Neural cell (in vitro differentiated cells): Measurements from ENCODE around the gene IFNA16. TPM values are rescaled to one million over a fixed set of nuclear protein-coding genes. Genes with fewer than 3 reads are reported as not detected.
"Not testable (repeated sequence)": the region's sequence is repeated elsewhere in the genome, so short reads cannot be mapped to it uniquely, and the experiment has no call there.

ENCODE experiments used
- H2AFZ ChIP-seq: fragments of 200-600, 300-800 bp; sonication (generic), shearing (Covaris generic); 2 replicates; pipeline ENCODE4 v1.6.0; 2014; ENCODE audit warnings: low read depth, mild to moderate bottlenecking, antibody characterized with exemption, low read length, moderate library complexity
- H3F3A ChIP-seq: fragments of 200-600 bp; shearing (Covaris generic); 2 replicates; pipeline ENCODE4 v1.6.1; 2016; ENCODE audit warnings: mild to moderate bottlenecking, moderate library complexity, mixed read lengths, antibody characterized with exemption, low read length; ENCODE audit not compliant: insufficient read depth, poor library complexity, severe bottlenecking
- H3K27ac ChIP-seq: fragments of 200-600, 300-800 bp; sonication (generic), shearing (Covaris generic); 2 replicates; pipeline ENCODE4 v1.5.1; 2014; ENCODE audit warnings: mild to moderate bottlenecking, low read length, moderate library complexity
- H3K27me3 ChIP-seq: fragments of 300-800, 200-600 bp; sonication (generic), shearing (Covaris generic); 2 replicates; pipeline ENCODE4 v1.6.0; 2014; ENCODE audit warnings: mild to moderate bottlenecking, low read depth, low read length, moderate library complexity; ENCODE audit not compliant: insufficient read depth
- H3K36me3 ChIP-seq: fragments of 300-800, 200-600 bp; sonication (generic), shearing (Covaris generic); 2 replicates; pipeline ENCODE4 v1.5.1; 2014; ENCODE audit warnings: mild to moderate bottlenecking, antibody characterized with exemption, low read length, moderate library complexity; ENCODE audit not compliant: insufficient read depth
- H3K4me2 ChIP-seq: fragments of 300-800, 200-600 bp; sonication (generic), shearing (Covaris generic); 2 replicates; pipeline ENCODE4 v1.6.0; 2014; ENCODE audit warnings: mild to moderate bottlenecking, low read length
- H3K4me3 ChIP-seq: fragments of 300-800, 200-600 bp; sonication (generic), shearing (Covaris generic); 2 replicates; pipeline ENCODE4 v1.5.1; 2014; ENCODE audit warnings: mild to moderate bottlenecking, low read length, moderate library complexity
- H3K79me2 ChIP-seq: fragments of 200-600 bp; shearing (Covaris generic); replicated peaks from 2 replicates; pipeline ENCODE4 v1.6.0; 2014; ENCODE audit warnings: mild to moderate bottlenecking, low read length, moderate library complexity; ENCODE audit not compliant: insufficient read depth
- H3K9ac ChIP-seq: fragments of 300-800, 200-600 bp; sonication (generic), shearing (Covaris generic); 2 replicates; pipeline ENCODE4 v1.6.1; 2016; ENCODE audit warnings: mild to moderate bottlenecking, low read length, mixed read lengths
- H3K9me2 ChIP-seq: fragments of 200-600 bp; shearing (Covaris generic); 2 replicates; pipeline ENCODE4 v1.6.1; 2016; ENCODE audit warnings: mild to moderate bottlenecking, low read length, mixed read lengths; ENCODE audit not compliant: insufficient read depth
- H3K9me3 ChIP-seq: fragments of 200-600, 300-800 bp; sonication (generic), shearing (Covaris generic); 2 replicates; pipeline ENCODE4 v1.6.1; 2016; ENCODE audit warnings: mild to moderate bottlenecking, mixed run types, low read length, moderate library complexity, mixed read lengths
- H4K20me1 ChIP-seq: fragments of 200-600 bp; shearing (Covaris generic); 2 replicates; pipeline ENCODE4 v1.6.1; 2016; ENCODE audit warnings: mild to moderate bottlenecking, mixed run types; ENCODE audit not compliant: insufficient read depth
- EP300 ChIP-seq: fragments of 450-650 bp; conservative IDR thresholded peaks from 2 replicates; pipeline ENCODE4 v1.6.1; 2014; ENCODE audit warnings: antibody characterized with exemption, mild to moderate bottlenecking, moderate library complexity; ENCODE audit not compliant: poor library complexity, severe bottlenecking
- EZH2 ChIP-seq: fragments of 200-600, 300-800 bp; shearing (Covaris generic), sonication (generic); IDR thresholded peaks from 2 replicates; pipeline ENCODE4 v1.6.1; 2014; ENCODE audit warnings: antibody characterized with exemption, low read length, borderline replicate concordance, mild to moderate bottlenecking; ENCODE audit not compliant: insufficient read depth, poor library complexity, severe bottlenecking
- MXI1 ChIP-seq: fragments of 450-650 bp; conservative IDR thresholded peaks from 2 replicates; pipeline ENCODE4 v1.6.1; 2014; ENCODE audit warnings: antibody characterized with exemption, mild to moderate bottlenecking; ENCODE audit not compliant: poor library complexity, severe bottlenecking
- POLR2AphosphoS5 ChIP-seq: IDR thresholded peaks from 2 replicates; pipeline ENCODE4 v1.6.1; 2012
- RAD21 ChIP-seq: fragments of 450-650 bp; conservative IDR thresholded peaks from 2 replicates; pipeline ENCODE4 v1.6.1; 2014; ENCODE audit warnings: antibody characterized with exemption, mild to moderate bottlenecking, moderate library complexity
- SMC3 ChIP-seq: fragments of 450-650 bp; conservative IDR thresholded peaks from 2 replicates; pipeline ENCODE4 v1.6.1; 2014; ENCODE audit warnings: antibody characterized with exemption, mild to moderate bottlenecking, moderate library complexity; ENCODE audit not compliant: poor library complexity
- TAF1 ChIP-seq: IDR thresholded peaks from 2 replicates; pipeline ENCODE4 v1.6.1; 2012; ENCODE audit warnings: low read depth
- polyA plus RNA-seq: library from polyadenylated mRNA; depleted of rRNA; stranded (reverse); fragments of >200 nt; gene quantifications from 2 replicates; pipeline ENCODE4 v1.2.3, GENCODE V29; 2014
- TF ChIP-seq, protein P1 (sequence below): fragments of 450-650 bp; IDR thresholded peaks from 2 replicates; pipeline ENCODE4 v1.5.1; 2014; ENCODE audit warnings: antibody characterized with exemption, mild to moderate bottlenecking, moderate library complexity; ENCODE audit not compliant: poor library complexity, severe bottlenecking
- TF ChIP-seq, protein P2 (sequence below): IDR thresholded peaks from 2 replicates; pipeline ENCODE4 v1.6.1; 2012; ENCODE audit warnings: borderline replicate concordance

Gene IFNA16
- polyA plus RNA-seq, 1 donor from 2014 or later = not detected

DNA sequence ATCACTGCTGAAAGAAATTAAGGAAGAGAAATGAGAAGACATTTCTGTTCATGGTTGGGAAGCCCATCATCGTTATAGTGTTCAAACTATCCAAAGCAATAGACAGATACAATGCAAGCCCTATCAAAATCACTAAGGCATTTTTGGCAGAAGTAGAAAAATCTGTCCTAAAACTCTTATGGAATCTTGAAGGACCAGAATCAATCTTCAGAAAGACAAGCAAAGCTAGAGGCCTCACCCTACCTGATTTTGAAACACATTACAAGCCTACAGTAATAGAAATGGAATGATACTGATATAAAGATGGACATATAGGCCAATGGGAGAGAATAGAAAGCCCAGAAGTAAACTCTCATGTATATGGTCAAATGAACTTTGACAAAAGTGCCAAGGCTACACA, 45.8 kb downstream of the IFNA16 start:
- Histone ChIP-seq H3K27ac (no peak overlapping the region), H3K79me2 (no peaks in the 10 kb centered on the region), H3F3A (no peaks in the 10 kb centered on the region), H3K9ac (no peak overlapping the region), H3K4me2 (no peak overlapping the region), H3K36me3 (no peaks in the 10 kb centered on the region), H3K27me3 (no peaks in the 10 kb centered on the region), H4K20me1 (no peaks in the 10 kb centered on the region), H3K9me2 (no peaks in the 10 kb centered on the region), H2AFZ (no peak overlapping the region), H3K9me3 (no peaks in the 10 kb centered on the region), H3K4me3 (no peak overlapping the region)
- no peak for TF ChIP-seq SMC3
- no peak for TF ChIP-seq MXI1
- no peak for TF ChIP-seq RAD21
- TF ChIP-seq EZH2 = no peak
- TF ChIP-seq TAF1 = no peak
- TF ChIP-seq EP300 = no peak
- no peak for TF ChIP-seq POLR2AphosphoS5
- TF ChIP-seq, protein P1, sequence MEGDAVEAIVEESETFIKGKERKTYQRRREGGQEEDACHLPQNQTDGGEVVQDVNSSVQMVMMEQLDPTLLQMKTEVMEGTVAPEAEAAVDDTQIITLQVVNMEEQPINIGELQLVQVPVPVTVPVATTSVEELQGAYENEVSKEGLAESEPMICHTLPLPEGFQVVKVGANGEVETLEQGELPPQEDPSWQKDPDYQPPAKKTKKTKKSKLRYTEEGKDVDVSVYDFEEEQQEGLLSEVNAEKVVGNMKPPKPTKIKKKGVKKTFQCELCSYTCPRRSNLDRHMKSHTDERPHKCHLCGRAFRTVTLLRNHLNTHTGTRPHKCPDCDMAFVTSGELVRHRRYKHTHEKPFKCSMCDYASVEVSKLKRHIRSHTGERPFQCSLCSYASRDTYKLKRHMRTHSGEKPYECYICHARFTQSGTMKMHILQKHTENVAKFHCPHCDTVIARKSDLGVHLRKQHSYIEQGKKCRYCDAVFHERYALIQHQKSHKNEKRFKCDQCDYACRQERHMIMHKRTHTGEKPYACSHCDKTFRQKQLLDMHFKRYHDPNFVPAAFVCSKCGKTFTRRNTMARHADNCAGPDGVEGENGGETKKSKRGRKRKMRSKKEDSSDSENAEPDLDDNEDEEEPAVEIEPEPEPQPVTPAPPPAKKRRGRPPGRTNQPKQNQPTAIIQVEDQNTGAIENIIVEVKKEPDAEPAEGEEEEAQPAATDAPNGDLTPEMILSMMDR = no peak
- TF ChIP-seq, protein P2, sequence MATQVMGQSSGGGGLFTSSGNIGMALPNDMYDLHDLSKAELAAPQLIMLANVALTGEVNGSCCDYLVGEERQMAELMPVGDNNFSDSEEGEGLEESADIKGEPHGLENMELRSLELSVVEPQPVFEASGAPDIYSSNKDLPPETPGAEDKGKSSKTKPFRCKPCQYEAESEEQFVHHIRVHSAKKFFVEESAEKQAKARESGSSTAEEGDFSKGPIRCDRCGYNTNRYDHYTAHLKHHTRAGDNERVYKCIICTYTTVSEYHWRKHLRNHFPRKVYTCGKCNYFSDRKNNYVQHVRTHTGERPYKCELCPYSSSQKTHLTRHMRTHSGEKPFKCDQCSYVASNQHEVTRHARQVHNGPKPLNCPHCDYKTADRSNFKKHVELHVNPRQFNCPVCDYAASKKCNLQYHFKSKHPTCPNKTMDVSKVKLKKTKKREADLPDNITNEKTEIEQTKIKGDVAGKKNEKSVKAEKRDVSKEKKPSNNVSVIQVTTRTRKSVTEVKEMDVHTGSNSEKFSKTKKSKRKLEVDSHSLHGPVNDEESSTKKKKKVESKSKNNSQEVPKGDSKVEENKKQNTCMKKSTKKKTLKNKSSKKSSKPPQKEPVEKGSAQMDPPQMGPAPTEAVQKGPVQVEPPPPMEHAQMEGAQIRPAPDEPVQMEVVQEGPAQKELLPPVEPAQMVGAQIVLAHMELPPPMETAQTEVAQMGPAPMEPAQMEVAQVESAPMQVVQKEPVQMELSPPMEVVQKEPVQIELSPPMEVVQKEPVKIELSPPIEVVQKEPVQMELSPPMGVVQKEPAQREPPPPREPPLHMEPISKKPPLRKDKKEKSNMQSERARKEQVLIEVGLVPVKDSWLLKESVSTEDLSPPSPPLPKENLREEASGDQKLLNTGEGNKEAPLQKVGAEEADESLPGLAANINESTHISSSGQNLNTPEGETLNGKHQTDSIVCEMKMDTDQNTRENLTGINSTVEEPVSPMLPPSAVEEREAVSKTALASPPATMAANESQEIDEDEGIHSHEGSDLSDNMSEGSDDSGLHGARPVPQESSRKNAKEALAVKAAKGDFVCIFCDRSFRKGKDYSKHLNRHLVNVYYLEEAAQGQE = no peak

DNA sequence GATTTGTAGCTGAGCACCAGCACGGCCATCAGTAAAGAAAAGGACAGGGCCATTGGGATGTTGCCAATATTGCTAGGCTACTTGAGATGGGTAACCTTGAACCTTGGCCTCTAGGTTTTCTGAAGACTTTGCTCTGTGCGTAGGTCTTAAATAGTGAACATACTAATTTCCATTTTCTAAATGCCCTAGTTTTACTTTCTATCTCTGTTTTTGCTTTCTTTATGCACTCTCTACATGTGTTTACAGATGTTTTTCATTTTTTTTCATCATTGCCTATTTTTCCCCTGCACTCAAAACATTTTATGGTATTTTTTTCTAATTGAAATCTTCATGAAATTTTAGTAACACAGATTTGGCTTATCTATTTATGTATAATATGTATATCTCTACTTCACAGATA, 50.6 kb downstream of the IFNA16 start, which contains the start of gene IFNA21:
TSS of gene IFNA21 (minus strand) at position 101 of the 400 bp plus-strand sequence. CDS start at position 53, 48 bp downstream.
- H3K79me2 ChIP-seq, H3K4me3 ChIP-seq, H3F3A ChIP-seq, H3K27ac ChIP-seq, H2AFZ ChIP-seq, H3K27me3 ChIP-seq, H3K9me2 ChIP-seq, H3K9me3 ChIP-seq, H4K20me1 ChIP-seq, H3K4me2 ChIP-seq, H3K36me3 ChIP-seq, H3K9ac ChIP-seq: not testable (repeated sequence)

Other genes with a start within 250 kb of the IFNA16 start
- gene HACD4, start 185.7 kb downstream of the IFNA16 start, polyA plus RNA-seq = not detected in 2 replicates
- gene IFNB1, start 139.4 kb downstream of the IFNA16 start, polyA plus RNA-seq = not detected in 2 replicates
- not detected in 2 replicates for gene IFNW1, start 75.5 kb downstream of the IFNA16 start, polyA plus RNA-seq
- not detected in 2 replicates for gene IFNA21, start 50.7 kb downstream of the IFNA16 start, polyA plus RNA-seq
- not detected in 2 replicates for gene IFNA4, start 29.7 kb downstream of the IFNA16 start, polyA plus RNA-seq
- gene IFNA7, start 15.1 kb downstream of the IFNA16 start, polyA plus RNA-seq = not detected in 2 replicates
- not detected in 2 replicates for gene IFNA10, start 10.2 kb downstream of the IFNA16 start, polyA plus RNA-seq
- not detected in 2 replicates for gene IFNA17, start 10.9 kb upstream of the IFNA16 start, polyA plus RNA-seq
- gene IFNA14, start 22.7 kb upstream of the IFNA16 start, polyA plus RNA-seq = not detected in 2 replicates
- not detected in 2 replicates for gene IFNA5, start 88.0 kb upstream of the IFNA16 start, polyA plus RNA-seq
- gene KLHL9, start 118.1 kb upstream of the IFNA16 start, polyA plus RNA-seq = 39.6 and 40.9 TPM in 2 replicates
- gene IFNA6, start 133.6 kb upstream of the IFNA16 start, polyA plus RNA-seq = not detected in 2 replicates
- gene IFNA13, start 150.7 kb upstream of the IFNA16 start, polyA plus RNA-seq = not detected in 2 replicates
- gene IFNA2, start 168.1 kb upstream of the IFNA16 start, polyA plus RNA-seq = not detected in 2 replicates
- gene IFNA8, start 191.8 kb upstream of the IFNA16 start, polyA plus RNA-seq = not detected in 2 replicates
- not detected in 2 replicates for gene IFNA1, start 223.1 kb upstream of the IFNA16 start, polyA plus RNA-seq